AG04449 (cell line): ENCODE results near the gene FOXP1.

Experiments
- CTCF ChIA-PET: fragments of 350-600 bp; formaldehyde crosslinking; extraction: SDS; loops from one replicate; lab custom pipeline; 2021; ENCODE audit warnings: antibody characterized with exemption; lab: Yijun Ruan, JAX
- POLR2A ChIA-PET: fragments of 400-600, 350-600 bp; formaldehyde crosslinking; extraction: SDS; loops from one replicate; lab custom pipeline; 2020; ENCODE audit warnings: antibody characterized with exemption, inconsistent platforms; lab: Yijun Ruan, JAX
- DNase-seq: peaks from one replicate; pipeline ENCODE4 v3.0.0-alpha.2; 2010; ENCODE audit warnings: low read depth, low spot score
- H3K4me3 ChIP-seq: 2 replicates; pipeline ENCODE4 v1.5.1; 2011; ENCODE audit warnings: low read depth, mild to moderate bottlenecking, control low read depth, low read length
- CTCF ChIP-seq: IDR thresholded peaks from one replicate; pipeline ENCODE4 v1.5.1; 2011; ENCODE audit warnings: mild to moderate bottlenecking, moderate library complexity, low read length, control low read depth, inconsistent platforms; ENCODE audit not compliant: insufficient read depth; ENCODE audit errors: missing control alignments

Gene FOXP1

GRCh38 chr3:71201939-71202338 lies 381.6 kb downstream of the FOXP1 start:
- TF ChIP-seq CTCF = no peak
- no peak overlapping the region for H3K4me3 ChIP-seq
- ChIA-PET POLR2A (interaction anchor here (0.6 kb wide), 1 partner anchor 100 kb away, joined by 3 read pairs; no protein-coding TSS in a partner anchor), CTCF (interaction anchor here (1.1 kb wide), 1 partner anchor 340 kb away, joined by 3 read pairs; no protein-coding TSS in a partner anchor)
- no peak for DNase-seq

DNA sequence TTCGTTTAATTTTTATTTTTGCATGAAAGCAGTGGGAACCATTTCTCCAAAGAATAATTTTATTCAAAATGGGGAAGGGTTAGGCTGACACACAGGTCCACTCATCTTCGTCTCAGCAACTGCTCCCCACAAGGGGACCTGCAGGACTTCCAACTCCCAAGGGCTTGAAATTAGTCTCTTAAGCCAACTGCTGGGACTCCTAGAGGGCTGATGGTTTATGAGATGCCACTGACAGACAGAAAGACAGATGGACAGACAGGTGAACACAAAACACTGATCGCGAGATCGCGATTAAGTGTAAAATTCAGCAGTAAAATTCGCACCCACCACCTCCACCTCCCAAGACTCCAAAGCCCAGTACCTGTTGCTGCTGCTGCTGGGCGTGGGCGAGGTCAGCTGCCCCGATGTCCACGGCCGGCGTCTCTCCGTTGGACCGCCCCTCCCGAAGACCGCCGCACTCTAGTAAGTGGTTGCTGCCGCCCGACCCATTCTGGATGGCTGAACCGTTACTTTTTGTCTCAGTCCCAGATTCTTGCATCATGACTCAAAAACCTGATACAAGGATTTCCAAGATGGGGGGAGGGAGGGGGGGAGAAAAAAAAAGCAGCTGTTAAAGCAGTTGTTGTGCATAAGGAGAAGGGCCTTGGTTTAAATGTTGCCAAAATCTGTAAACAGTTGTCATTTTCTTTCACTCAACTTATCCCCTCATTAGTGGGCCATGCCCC lies 385.5 kb downstream of the FOXP1 start:
- no peak overlapping the region for H3K4me3 ChIP-seq
- ChIA-PET CTCF (no interaction called here), POLR2A (no interaction called here)
- DNase-seq = no peak
- TF ChIP-seq CTCF = no peak

DNA sequence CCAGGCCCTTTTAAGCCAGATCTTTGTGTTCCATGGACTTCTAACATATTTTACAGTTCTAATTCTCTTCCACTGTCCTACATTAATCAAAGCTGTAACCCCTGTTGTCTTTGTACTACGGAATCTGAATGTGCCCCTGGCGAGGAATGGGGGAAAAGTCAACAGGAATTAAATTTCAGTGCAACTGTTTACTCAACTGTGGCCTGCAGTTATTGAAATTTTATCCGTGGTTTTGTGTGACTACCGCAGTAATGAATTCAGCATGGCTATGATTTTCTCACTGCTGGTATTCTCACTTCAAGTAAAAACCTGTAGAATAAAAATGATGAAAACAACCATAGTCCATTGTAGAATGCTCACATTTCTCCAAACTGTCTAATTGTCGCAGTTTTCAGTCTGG lies 388.0 kb downstream of the FOXP1 start:
- H3K4me3 ChIP-seq = no peak overlapping the region
- DNase-seq = no peak
- no peak for TF ChIP-seq CTCF
- ChIA-PET POLR2A (no interaction called here), CTCF (no interaction called here)

- CTCF ChIA-PET = interaction anchor here (0.8 to 1.3 kb wide), 2 partner anchors 314 to 645 kb away, joined by 3 to 4 read pairs; no protein-coding TSS in a partner anchor
- no peak overlapping the region for H3K4me3 ChIP-seq
- TF ChIP-seq CTCF = no peak
- no peak for DNase-seq
- POLR2A ChIA-PET = interaction anchor here (0.5 kb wide), 1 partner anchor 96 kb away, joined by 3 read pairs; no protein-coding TSS in a partner anchor
These were observed 388.7 kb downstream of the FOXP1 start for GRCh38 chr3:71194785-71195184.

GRCh38 chr3:71191031-71191482 lies 392.5 kb downstream of the FOXP1 start:
- POLR2A ChIA-PET = no interaction called here
- CTCF ChIA-PET = no interaction called here
- no peak for DNase-seq
- no peak for TF ChIP-seq CTCF
- no peak overlapping the region for H3K4me3 ChIP-seq

DNA sequence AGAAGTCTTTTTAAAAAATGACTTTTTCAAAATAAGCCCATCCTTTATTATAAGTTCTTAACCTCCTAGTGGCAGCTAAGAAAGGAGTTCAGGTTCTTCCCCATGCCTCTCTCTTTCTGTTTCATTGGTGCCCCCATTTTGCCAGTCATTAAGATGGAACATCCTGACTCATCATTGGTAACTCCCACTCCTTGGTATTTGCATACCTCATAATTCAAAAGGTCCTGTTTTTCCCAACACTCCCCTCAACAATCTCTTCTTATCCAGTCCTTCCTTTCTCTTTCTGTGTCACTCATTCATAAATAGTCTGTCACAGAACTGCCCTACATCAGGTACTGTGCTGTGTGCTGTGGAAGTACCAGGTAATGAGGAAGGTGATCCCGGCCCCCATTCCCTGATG lies 394.0 kb downstream of the FOXP1 start:
- ChIA-PET POLR2A (no interaction called here), CTCF (interaction anchor here (1.1 to 1.2 kb wide), 2 partner anchors 10 to 22 kb away, joined by 3 to 4 read pairs; no protein-coding TSS in a partner anchor)
- no peak overlapping the region for H3K4me3 ChIP-seq
- TF ChIP-seq CTCF = no peak
- DNase-seq = no peak
